NOMO-1 treated with DMSO at 0.1 percent for 48 hours (cell line): ENCODE results near the gene EXOC3L4.

ENCODE experiments used
- DNase-seq: peaks from one replicate; lab custom pipeline; 2025; ENCODE audit not compliant: unreplicated experiment; lab: John Stamatoyannopoulos, UW

Gene EXOC3L4

DNA sequence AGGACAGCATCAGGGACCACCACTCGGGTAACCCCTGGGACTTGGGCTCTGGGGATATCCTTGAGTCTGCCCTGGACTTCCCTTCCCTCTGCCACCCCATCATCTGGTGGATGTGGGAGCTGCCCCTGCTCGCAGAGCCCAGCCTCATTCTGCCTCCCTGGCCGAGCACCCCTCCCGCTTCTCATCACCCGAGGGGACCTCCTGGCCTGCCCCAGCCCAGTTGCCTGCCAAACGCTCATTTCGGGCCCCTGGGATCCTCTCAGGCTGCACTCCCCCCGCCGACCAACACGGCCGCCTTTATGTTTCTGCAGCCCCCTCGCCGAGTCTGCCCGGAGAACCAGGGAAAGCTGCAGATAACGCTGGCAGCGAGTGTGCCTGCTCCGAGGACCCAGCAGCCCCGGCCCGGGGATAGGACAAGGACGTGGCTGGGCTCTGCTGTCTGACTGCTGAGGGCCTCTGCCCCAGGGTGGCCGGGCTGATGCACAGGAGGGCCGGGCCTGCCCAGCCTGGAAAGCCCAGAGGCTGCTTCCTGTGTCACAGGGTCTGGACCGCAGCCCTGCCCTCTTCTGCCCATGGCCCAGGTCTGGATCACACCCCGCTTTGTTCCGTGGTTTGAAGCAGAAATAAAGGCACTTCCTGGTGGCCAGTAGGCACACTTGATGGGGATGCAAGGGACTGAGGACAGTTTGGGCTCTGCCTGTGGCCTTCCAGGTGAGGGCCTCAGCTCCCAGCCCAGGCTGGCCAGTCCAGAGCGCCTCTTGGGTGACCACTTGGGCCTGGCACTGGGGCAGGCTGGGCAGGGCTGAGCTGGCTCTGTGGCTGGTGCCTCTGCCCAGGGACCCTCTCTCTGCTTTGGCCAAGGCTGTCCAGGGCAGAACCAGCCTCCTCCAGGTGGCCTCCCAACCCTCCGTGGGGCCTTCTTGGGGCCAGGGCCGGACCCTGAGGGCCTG lies 4.9 kb upstream of the EXOC3L4 start:
- DNase-seq = no peak

DNA sequence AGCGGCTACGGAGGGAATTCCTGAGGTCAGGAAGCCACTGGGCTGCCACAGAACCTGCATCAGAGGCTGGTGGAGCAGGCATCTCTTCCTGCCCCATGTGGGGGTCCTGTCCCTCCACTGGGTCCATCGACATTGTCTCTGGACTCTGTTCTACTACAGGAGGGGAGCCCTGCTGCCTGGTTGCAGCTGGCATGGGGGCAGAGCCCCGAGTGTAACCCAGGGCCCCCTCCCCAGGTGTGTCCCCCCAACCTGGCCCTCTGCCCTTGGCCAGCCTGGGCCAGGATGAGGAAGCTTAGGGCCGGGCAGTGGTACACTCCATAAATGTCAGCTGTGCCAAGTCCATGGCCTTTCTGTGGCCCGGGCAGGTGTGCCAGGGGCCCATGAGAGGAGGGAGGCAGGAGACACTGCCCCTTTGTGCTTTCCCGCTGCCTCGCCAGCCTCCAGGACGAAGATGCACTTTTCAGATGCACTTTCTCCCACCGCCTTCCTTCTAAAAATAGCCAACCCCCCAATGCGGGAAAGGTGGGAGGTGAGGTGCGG lies 4.0 kb upstream of the EXOC3L4 start:
- DNase-seq = no peak

DNA sequence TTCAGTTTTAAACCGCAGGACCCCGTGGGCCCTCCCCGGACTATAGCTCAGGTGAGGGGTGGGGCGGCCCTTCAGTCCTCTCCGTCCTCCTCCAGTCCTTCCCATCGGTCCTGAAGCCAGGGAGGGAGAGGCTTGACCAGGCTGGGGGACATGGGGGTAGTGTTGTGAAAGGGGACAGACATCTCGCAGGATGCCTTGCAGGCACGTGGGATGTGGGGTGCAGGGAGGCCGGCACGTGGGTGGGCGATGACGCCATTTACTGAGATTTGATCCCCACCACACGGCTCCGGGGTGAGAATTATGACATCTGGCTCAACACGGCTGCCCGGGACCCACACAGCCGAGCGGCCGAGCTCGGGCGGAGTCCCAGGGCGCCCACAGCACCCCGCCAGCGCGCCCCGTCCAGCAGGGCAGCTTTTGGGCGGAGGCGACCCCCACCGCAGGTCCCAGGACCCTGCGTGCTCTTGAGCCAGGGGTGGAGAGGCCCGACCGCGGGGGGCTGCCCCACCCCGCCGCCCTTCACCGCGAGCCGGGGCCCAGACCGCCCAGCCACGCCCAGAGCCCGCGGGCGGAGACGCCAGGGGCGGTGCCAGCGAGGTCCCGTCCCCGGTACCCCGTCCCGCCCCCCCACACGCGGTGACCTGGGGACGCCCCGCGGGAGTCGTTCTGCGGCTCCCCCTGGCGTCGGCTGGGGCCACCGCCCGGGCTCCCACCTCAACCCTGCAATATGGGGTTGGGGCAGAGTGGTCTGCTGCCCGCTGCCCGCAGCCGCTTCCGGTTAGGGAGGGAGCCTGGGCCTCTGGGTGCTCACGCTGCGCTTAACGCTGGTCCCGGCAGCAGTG lies 3.3 kb upstream of the EXOC3L4 start:
- peak; percentile 48 for DNase-seq

DNA sequence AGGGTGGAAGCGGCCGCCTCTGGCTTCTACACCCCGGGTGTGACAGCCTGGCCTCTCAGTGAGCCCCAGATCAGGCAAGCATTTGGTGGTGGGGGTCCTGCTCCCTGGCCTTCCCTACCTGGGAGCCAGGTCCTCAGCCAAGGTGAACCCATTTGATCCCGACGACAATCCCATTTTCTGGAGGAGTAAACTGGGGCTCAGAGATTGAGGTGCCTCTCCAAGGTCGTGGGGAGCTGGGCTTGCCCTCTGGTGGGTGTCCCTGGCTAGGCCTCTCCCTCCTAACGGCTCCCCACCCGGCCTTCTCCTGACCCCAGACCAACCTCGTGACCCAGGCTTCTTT lies 2.7 kb upstream of the EXOC3L4 start:
- no peak for DNase-seq

DNA sequence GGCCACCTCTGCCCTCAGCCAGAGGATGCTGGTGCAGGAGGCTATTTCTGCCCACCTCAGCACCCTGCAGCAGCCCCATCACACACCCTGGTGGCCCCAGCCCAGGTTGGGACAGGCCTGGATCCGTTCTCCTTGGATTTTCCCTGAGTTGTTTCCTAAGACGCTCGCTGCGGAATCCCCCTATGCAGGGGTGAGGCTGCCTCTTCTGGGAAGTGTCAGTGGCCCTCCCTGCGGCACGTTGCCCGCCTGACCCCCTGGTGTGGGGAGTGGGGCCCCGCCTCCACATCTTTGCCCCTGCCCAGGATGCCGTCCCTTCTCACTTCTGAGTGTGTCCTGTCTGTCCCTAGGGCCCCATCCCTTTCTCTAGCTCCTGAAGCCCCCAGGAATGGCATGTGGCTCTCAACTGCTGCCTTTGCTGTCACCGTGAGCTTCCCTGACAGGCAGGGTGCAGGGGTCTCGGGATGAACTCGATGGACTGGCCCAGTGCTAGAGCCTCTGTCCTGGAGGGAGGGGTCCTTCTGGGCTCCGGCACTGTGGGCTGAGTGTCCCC lies 594 bp upstream of the EXOC3L4 start:
- DNase-seq = no peak

DNA sequence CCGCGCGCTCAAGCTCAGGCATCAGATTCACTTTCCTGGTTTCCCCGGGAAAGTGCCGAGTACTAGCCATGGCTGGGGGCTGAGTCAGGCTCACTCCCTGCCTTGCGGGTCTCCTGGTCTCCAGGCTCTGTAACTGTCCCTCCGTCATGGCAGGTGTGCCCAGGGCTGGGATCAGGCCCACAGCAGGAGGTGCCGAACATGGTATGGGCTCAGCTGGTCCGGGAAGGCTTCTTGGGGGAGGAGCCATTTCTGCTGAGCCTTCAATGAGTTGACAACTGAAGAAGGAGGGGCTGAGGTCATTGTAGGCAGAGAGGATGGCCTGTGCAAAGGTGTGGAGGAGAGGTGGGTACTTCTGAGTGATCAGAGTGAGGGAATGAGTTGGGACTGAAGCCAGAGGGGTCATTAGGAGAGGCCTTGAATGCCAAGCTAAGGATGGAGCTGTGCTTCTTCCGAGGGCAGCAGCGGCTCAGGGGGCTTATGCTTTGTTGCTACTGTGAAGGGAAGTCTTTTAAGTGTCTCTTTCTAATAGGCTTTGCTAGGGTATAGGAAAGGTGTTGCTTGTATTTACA lies 769 bp downstream of the EXOC3L4 start:
- DNase-seq = no peak

DNA sequence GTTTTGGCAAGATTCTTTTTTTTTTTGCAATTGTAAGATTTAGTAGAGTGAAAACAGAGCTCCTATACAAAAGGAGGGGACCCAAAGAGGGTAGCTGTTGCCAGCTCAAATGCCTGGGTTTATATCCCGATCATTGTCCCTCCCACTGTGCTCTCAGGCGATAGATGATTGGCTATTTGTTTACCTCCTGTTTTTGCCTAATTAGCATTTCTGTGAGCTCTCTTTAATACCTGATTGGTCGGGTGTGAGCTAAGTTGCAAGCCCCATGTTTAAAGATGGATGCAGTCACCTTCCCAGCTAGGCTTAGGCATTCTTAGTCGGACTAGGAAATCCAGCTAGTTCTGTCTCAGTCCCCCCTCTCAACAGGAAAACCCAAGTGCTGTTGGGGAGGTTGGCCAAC lies 1.9 kb downstream of the EXOC3L4 start:
- DNase-seq = no peak

DNA sequence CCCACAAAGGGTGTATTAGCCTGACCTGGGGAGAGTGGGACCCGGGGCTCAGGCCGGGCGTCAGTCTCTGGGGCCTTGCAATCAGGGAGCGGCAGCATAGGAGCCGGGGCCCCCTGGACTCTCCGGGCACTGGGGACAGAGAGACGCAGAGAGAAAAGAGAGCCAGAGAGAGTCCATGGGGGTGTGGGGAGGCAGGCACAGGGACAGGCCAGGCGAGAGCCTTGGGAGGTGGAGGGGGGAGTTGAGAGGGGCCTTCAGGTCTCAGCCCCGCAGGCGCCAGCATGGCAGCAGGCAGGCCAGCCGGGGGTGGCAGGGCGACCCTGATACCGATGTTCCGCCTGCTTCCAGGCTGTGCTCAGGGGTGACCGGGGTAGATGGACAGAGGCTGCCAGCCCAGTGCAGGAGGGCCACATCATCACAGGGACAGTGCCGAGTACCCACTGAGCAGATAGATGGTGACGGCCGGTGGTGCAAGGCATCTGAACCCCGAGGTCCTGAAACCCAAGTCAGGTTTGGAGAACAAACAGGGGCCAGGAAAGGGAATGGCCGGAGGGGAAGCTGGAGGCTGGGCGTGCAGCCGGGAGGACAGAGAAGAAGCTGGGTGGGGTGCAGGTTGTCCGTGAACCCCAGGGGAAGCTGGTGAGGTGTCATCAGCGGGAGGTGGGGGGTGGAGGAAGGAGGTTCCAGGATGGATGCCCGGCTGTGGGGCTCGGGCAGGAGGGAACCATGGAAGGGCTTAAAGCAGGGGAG lies 2.9 kb downstream of the EXOC3L4 start:
- DNase-seq = no peak

DNA sequence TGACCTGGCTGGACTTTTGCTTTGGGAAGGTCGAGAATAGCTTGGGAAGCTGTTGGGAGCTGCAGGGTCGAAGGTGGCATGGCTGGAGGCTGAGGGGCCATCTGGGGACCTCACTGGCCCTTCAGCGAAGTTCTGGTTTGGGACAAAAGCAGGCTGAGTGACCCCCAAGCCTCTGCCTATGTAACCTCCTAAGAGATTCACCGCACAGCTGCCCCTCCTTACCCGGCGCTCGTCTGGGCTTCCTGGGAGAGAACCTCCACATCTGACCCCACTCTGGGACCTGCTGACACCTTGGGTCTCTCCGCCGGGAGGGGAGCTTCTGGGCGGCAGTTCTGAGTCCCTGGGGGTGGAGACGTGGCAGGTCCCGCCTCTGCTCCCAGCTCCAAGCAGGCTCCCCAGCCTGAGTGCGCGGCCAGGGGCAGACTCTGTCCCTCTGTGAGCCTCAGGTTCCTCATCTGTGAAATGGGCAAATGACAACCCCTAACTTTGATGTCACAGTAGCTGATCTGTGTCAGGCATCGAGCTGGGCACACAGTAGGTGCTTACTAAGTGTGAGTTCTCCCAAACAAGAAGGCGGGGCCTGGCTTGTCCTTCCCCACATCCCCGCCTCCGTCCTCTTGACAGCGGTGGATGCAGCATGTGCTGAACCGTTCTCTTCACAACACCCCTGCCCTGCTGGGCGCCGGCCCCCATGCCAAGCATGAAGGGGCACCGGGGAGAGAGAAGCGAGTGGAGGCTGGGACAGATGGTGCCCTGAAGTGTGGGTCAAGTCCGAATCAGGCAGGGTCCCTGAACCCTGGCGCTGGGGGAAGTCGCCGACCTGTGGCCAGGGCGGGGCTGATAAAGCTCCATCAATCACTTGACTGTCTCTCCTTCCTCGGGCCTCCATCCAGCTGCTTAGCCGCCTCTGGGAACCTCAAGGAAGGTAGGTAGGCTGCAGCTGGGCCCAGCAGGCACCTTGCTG lies 3.8 kb downstream of the EXOC3L4 start:
- no peak for DNase-seq

DNA sequence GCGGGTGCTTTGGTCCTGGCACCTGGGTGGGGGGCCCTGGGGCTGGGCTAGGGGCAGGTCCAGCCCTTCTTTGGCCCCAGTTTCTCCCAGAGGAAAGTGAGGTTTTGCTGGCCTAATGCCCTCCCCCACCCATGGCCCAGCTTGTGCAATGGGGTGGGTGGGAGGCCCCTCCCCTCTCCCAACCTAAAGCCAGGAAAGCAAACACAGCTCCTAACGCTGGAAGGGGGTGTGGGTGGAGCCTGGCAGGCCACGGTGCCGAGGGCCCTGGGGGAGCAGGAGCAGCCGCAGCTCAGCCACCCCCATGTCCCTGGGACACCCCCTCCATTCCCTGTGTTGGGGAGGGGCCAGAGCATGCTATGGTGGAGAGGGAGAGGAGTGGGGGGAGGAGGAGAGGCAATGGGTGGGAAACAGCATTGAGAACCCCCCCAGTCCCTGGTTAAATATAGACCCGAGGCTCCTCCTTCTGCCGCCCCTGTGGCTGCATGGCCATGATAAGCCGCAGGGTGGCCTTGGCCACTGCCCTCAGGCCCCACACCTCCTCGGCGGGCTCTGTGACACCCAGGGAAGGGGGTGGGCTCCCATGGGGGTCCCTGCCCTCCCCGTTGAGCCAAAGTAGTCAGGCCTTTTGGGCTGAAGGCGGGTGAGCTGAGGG lies 4.7 kb downstream of the EXOC3L4 start:
- DNase-seq = no peak

DNA sequence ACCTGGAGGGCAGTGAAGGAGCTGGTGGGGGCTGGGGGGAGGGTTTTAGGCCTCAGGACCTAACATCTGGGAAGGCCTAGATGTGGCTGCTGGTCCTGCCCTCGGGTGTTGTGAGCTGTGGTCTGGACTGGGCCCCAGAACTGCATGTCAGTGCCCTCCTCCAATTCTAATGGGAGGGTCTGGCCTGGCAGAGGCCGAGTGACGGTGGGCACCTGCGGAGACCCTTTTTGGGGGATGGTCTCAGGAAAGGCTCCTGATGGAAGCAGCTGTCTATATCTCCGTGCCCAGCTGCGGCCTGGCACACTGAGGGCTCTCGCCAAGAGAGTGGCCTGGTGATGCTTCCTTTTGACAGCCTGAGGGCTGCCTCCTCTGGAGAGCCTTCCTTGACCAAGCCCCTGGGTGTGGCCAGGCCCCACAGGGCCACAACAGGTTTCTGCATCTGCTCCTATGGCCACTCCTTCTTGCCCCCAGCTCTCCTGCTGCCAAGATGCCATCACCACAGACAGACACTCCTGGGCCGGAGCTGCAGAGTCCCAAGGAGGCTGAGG lies 5.3 kb downstream of the EXOC3L4 start:
- DNase-seq = no peak

DNA sequence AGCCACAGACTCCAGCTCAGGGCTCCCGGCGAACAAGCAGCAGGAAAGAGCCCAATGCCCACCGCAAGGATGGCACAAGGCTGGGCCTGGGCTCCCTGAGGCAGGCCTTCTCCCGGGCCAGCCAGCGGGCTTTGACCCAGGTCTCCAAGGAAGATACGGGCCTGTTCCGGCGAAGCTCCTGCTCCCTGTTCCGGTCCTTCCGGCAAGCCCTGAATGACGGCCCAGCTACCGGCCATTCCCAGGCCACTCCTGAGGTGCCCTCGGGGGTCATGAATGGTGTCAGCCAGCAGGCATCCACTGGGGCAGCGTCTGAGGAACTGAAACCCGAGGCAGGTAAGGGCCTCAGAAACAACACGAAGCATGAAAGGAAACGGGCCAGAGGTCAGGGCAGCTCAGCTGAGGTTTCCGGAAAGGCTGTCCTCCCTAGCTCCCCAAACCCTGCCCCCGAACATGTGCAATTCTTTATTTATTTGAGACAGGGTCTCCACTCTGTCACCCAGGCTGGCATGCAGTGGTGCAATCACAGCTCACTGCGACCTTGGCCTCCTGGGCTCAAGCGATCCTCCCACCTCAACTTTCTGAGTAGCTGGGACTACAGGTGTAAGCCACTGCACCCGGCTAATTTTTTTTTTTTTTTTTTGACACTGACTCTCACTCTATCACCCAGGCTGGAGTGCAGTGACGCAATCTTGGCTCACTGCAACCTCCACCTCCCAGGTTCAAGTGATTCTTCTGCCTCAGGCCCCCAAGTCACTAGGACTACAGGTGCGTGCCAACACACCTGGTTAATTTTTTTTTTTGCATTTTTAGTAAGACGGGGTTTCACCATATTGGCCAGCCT lies 6.0 kb downstream of the EXOC3L4 start:
- no peak for DNase-seq

DNA sequence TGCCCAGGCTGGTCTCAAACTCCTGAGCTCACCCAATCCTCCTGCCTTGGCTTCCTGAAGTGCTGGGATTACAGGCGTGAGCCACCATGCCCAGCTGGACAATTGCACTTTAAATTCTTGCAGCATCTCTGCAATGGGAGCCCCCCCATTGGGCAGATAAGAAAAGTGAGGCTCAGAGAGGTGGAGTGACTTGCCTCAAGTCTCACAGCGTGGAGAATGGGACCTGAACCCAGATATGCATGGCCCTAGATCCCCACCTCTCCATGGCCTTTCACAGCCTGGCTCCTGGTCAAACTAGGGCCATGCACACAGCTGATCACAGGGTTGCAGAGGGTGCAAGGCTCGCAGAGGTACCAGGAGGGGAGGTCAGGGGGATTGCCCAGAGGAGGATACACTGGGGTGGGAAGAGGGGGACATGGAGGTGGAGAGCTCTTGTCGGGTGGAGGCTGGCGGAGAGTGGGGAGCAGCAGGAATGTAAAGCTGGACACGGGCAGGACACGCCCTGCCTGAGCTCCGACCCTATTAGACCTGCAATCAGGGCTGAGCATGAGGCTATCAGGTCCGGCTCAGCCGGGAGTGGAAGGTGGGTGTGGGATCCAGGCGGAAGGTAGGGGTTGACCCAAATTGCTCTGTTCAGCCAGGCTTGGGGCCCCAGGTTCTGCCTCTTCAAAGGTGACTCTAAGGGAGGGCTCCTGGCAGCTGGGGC lies 6.9 kb downstream of the EXOC3L4 start:
- DNase-seq = no peak

DNA sequence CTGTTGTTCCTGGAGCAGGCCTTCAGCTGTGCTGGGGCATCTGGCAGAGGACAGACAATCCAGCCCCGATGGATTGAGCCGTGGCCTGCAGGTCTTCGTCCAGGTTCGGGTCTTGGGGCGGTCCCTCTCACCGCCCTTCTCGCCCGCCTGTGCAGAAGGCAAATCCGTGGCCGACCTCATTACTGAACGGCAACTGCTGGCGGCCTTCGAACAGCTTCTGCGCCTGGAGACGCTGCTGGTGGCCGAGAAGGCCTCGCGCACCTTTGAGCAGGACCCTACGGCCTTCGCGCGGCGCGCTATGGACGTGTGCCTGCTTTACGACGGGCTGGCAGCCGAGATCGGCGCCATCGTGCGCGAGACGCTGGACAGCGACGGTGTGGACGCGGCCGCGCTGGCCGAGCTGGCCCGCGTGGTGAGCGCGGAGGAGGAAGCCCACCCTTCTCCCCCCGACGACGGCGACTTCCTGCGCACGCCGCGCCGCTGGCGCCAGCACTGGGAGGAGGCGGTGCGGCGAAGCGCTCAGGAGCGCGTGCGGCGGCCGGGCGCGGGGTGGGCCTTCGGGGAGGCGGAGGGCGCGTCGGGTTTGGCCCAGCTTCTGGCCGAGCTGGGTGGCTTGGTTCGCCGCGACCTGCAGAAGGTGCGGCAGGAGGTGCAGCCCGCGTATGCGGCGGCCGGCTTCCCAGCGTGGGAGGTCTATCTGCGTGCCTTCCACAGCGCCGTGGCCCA lies 7.6 kb downstream of the EXOC3L4 start:
- no peak for DNase-seq

DNA sequence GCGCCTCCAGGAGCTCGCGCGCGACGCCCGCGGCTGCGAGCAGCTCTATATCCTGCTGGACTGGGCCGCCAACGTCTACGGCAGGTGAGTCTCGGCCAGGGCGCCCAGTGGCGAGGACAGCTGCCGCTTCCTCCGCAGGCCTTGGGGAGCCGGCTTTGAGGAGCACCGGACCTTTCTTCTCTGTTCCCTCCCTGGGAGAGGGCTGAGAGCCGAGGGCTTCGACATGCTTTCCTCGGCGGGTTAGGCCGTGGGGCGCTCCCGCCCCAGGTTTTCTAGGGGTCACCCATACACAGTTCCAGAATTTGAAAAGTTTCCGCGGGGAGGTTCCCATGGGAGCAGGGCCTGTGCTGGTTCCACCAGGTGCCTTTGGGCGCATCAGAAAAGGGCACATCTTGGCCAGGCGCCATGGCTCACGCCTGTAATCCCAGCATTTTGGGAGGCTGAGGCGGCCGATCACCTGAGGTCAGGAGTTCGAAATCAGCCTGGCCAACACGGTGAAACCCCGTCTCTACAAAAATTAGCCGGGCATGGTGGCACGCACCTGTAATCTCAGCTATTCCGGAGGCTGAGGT lies 8.2 kb downstream of the EXOC3L4 start:
- no peak for DNase-seq
